Measurements from ENCODE around the gene SLC1A4.
"Not testable (repeated sequence)": the region's sequence is repeated elsewhere in the genome, so short reads cannot be mapped to it uniquely, and the experiment has no call there.

SLC1A4 gene

DNA sequence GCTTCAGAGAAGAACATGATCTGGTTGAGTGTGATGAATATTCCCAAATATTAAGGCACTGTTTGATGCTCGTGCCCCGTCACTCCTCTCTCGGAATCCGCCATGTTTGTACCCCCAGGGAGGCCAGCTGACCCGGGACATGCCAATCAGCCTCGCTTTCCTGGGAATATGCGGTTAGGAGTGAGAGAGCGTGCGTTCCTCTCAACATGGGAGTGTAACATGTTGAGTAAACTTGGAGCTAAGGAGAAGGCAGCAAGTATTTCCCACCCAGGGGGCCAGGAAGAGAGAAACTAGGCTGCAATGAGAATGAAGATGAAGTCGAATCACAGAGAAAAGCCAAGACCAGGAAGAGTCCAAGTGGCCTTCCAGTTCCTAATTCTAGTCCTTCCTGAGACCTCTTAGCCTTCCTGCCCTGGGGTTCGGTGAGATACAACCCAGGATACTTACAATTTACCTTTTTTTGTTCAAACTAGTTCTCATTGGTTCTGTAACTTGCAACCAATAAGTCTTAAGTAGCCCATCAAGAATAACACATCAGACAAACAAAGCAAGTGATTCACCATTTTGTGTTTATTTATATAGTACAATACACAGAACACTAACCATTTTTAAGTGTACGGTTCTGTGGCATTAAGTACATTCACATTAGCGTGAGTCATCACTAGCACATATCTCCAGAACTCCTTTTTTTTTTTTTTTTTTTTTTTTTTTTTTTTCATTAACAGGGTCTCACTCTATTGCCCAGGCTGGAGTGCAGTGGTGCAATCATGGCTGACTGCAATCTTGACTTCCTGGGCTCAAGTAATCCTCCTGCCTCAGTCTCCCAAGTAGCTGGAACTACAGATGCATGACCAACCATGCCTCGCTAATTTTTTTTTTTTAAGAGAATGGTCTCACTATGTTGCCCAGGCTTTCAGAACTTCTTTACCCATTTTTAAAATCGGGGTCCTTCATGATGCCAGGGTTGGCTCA lies 36.4 kb upstream of the SLC1A4 start:
- Mint-ChIP-seq H3K36me3 (peaks cover 4% of the 10 kb centered on the region), H3K9me3 (ENCODE audit: low read depth) (peaks cover 4% of the 10 kb centered on the region), H3K4me1 (ENCODE audit: low read depth) (peaks cover 2% of the 10 kb centered on the region), H3K4me3 (no peak overlapping the region), H3K27ac (no peak overlapping the region), H3K27me3 (no peaks in the 10 kb centered on the region)

DNA sequence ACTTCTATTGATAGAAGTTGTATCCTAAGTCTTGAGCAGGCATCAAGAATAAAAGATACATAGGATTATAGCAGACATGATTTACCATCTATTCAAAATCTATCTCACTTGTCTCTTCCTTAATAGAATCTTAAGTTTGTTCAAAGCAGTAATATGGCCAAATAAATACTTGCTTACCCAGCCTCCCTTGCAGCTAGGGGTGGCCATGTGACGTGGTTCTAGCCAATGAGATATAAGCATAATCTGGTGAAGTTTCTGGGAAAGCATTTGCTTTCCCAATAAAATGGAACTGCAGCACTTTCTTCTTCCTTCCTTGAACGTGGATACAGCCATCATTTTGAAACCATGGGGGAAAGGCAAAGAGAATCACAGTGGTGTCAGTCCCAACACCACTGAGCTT lies 33.7 kb upstream of the SLC1A4 start:
- no peak overlapping the region for H3K27ac Mint-ChIP-seq
- no peak overlapping the region for H3K4me3 Mint-ChIP-seq
- H3K36me3 Mint-ChIP-seq = peaks cover 4% of the 10 kb centered on the region
- H3K4me1 Mint-ChIP-seq (ENCODE audit: low read depth) = no peaks in the 10 kb centered on the region
- H3K27me3 Mint-ChIP-seq = no peaks in the 10 kb centered on the region
- H3K9me3 Mint-ChIP-seq (ENCODE audit: low read depth) = peaks cover 4% of the 10 kb centered on the region

DNA sequence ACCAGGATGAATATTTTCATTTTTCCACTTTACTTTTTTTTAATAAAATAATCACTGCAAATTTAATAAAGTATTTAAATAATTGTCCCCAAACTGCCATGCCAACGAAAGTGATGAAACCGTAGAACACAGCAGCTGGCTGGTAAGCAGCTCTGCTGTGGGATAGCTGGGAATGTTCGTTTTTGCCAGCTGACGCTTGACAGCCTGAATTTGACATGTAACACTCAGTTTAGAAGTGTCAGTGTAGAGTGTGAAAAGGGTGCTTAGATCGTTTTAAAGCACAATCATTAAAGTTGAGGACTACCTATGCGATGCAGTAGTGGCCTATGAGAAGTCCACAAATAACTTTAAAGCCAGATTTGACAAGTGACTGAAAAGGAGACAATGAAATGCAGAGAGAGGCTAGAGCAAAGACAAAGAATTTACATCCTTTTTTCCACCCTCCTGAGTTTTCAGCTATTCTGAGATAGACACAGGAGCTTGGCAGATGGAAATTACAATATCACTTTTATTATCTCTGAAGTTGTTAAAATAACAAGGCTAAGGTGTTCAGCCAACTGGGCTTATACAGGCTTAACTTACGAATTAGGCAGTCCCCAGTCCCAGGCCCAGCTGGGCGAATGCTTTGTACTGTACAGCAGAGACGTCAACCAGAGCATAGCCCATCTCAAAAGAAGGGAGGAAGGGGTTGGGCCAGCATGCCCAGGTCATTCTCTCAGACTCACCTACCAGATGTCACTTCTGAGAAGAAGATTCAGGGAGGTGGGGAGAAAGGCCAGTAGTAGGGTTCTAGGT lies 31.9 kb upstream of the SLC1A4 start:
- no peaks in the 10 kb centered on the region for H3K4me1 Mint-ChIP-seq (ENCODE audit: low read depth)
- H3K9me3 Mint-ChIP-seq (ENCODE audit: low read depth) = peaks cover 4% of the 10 kb centered on the region
- no peak overlapping the region for H3K27ac Mint-ChIP-seq
- peaks cover 4% of the 10 kb centered on the region for H3K36me3 Mint-ChIP-seq
- H3K4me3 Mint-ChIP-seq = no peak overlapping the region
- no peaks in the 10 kb centered on the region for H3K27me3 Mint-ChIP-seq

DNA sequence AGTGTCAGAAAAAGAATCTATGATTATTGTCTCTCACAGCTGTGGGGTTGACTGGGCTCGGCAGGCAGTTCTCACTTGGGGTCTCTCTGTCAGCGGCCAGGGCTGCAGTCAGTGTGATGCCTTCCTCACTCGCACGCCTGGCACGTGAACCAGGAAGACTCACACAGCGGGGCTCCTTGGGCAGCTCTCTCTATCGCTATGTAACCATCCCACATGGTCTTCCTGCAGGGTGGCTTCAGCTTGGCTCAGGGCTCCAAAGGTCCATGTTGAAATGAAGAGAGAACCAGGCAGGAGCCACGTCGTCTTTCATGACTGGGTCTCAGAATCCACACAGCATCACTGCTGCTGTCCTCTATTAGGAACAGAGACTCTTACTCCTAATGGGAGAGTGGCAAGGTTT lies 30.6 kb upstream of the SLC1A4 start:
- no peaks in the 10 kb centered on the region for H3K27me3 Mint-ChIP-seq
- H3K36me3 Mint-ChIP-seq = peaks cover 2% of the 10 kb centered on the region
- H3K27ac Mint-ChIP-seq = no peak overlapping the region
- no peaks in the 10 kb centered on the region for H3K4me1 Mint-ChIP-seq (ENCODE audit: low read depth)
- H3K4me3 Mint-ChIP-seq = no peak overlapping the region
- H3K9me3 Mint-ChIP-seq (ENCODE audit: low read depth) = peaks cover 4% of the 10 kb centered on the region

DNA sequence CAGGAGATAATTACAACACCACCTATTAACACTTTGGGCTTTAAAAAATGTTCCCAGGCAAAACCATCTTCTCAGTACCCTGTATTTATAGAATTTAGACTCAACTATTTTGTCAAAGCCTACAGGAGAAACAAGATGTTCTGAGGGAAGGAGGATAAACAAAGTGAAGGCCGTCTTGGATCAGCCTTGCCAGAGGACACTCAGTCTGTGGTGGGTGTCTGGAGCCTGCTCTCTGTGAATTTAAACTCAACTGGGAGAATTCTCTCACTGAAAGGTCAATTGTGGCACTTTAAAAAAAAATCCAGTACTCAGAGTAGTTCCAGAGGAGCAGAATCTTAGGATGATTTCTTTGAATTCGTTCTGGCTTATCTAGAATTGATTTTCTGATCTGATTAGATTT lies 28.4 kb upstream of the SLC1A4 start:
- Mint-ChIP-seq H3K4me1 (ENCODE audit: low read depth) (no peaks in the 10 kb centered on the region), H3K27ac (no peak overlapping the region), H3K9me3 (ENCODE audit: low read depth) (no peaks in the 10 kb centered on the region), H3K27me3 (no peaks in the 10 kb centered on the region), H3K4me3 (no peak overlapping the region), H3K36me3 (no peaks in the 10 kb centered on the region)

DNA sequence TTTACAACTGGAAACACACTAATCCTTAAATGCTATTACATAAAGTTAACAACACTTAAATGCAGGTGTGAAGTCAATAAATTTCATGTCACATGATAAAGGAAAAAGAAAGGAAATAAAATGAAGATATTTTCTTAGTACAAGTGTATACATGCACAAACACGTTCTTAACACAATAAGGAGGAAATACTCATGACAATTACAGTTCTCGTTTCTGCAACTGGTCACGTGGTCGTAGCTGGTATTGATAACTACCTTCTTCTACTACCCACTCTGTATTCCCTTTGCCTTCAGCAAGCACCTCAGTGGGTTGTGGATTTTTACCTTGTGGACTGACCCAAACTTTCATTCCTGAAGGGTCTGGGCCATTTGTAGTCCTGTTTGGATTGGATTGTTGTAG lies 26.1 kb upstream of the SLC1A4 start:
- not testable (repeated sequence) for H3K27me3 Mint-ChIP-seq; H3K9me3 Mint-ChIP-seq (ENCODE audit: low read depth); H3K4me3 Mint-ChIP-seq; H3K4me1 Mint-ChIP-seq (ENCODE audit: low read depth); H3K36me3 Mint-ChIP-seq; H3K27ac Mint-ChIP-seq

DNA sequence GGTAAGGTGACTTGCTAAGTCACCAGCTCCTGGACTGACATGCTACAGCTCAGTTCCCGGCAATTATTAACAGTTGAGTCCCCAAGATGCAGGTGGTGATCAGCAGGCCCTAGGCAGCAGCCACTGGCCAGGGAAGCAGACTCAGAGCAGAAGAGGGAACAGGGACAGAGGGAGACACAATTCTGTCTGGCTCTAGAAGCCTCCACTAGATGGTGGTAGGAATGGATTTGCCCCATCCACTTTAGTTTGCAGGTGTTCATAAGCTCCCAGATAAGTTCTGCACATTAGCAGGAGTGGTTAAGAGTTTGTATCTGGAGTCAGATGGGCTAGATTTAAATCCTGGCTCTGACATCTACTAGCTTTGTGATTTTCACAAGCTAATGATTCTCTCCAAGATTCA lies 25.5 kb upstream of the SLC1A4 start:
- Mint-ChIP-seq H3K36me3 (no peaks in the 10 kb centered on the region), H3K27ac (no peak overlapping the region), H3K27me3 (no peaks in the 10 kb centered on the region), H3K9me3 (ENCODE audit: low read depth) (no peaks in the 10 kb centered on the region), H3K4me3 (no peak overlapping the region), H3K4me1 (ENCODE audit: low read depth) (no peaks in the 10 kb centered on the region)

DNA sequence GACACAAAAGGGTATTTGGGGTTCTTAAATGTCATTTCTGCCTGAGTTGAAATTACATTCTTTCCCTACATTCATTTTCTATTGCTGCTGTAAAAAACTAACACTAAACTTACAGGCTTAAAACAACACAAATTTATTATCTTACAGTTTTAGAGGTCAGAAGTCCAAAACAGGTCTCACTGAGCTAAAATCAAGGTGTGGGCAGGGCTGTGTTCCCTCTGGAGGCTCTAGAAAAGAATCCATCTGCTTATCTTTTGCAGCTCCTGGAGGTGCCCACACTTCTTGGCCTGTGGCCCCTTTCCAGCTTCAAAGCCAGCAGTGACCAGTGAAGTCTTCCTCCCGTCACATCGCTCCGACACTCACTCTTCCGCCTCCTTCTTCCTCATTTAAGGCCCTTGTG lies 23.2 kb upstream of the SLC1A4 start:
- Mint-ChIP-seq H3K9me3 (ENCODE audit: low read depth) (no peaks in the 10 kb centered on the region), H3K27ac (no peak overlapping the region), H3K36me3 (peaks cover 3% of the 10 kb centered on the region), H3K27me3 (no peaks in the 10 kb centered on the region), H3K4me1 (ENCODE audit: low read depth) (no peaks in the 10 kb centered on the region), H3K4me3 (no peak overlapping the region)

DNA sequence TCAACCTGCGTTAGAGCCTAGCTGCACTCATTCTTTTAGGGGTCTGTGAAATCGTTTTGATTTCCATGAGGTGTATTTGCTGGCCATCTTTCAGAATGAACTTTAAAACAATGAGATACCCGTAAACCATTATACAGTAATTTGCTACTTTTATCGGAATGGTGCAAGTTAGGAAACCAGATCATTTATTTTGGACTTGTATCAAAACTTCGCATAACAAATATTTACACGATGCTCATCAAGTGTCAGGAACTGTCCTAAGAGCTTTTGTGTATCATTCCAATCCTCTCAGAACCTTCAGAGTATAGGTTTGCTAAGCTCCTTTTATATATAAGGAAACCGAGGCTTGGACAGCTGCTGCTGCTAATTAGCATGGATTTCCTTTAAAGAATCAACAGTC lies 22.4 kb upstream of the SLC1A4 start:
- Mint-ChIP-seq H3K27ac (no peak overlapping the region), H3K9me3 (ENCODE audit: low read depth) (no peaks in the 10 kb centered on the region), H3K4me1 (ENCODE audit: low read depth) (no peaks in the 10 kb centered on the region), H3K27me3 (no peaks in the 10 kb centered on the region), H3K4me3 (no peak overlapping the region), H3K36me3 (peaks cover 5% of the 10 kb centered on the region)

DNA sequence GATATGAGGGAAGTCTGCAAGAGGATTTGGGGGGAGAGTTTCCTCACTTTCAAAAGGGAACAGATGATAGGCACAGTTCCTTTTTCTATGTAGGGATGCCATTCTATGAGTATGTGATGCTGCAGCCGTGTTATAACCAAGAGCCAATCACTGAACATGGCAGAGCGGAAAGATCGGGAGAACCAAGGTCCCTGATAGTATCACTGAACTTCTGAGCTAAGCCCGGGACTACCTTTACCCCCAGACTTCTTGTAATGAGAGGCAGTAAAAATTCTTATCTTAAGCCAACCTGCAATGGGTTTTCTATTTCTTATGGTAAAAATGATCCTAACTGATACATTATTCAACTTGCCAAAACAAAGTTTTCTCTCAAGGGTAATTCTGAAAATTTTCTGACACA lies 21.6 kb upstream of the SLC1A4 start:
- Mint-ChIP-seq H3K27ac (no peak overlapping the region), H3K9me3 (ENCODE audit: low read depth) (no peaks in the 10 kb centered on the region), H3K36me3 (peaks cover 5% of the 10 kb centered on the region), H3K4me3 (no peak overlapping the region), H3K27me3 (no peaks in the 10 kb centered on the region), H3K4me1 (ENCODE audit: low read depth) (no peaks in the 10 kb centered on the region)

DNA sequence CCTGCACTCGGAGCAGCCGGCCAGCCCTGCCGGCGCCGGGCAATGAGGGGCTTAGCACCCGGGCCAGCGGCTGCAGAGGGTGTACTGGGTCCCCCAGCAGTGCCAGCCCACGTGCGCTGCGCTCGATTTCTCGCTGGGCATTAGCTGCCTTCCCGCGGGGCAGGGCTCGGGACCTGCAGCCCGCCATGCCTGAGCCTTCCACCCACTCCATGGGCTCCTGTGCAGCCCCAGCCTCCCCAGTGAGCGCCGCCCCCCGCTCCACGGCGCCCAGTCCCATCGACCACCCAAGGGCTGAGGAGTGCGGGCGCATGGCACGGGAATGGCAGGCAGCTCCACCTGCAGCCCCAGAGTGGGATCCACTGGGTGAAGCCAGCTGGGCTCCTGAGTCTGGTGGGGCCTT lies 20.1 kb upstream of the SLC1A4 start:
- H3K9me3 Mint-ChIP-seq (ENCODE audit: low read depth); H3K4me1 Mint-ChIP-seq (ENCODE audit: low read depth); H3K36me3 Mint-ChIP-seq; H3K27me3 Mint-ChIP-seq; H3K4me3 Mint-ChIP-seq; H3K27ac Mint-ChIP-seq: not testable (repeated sequence)

DNA sequence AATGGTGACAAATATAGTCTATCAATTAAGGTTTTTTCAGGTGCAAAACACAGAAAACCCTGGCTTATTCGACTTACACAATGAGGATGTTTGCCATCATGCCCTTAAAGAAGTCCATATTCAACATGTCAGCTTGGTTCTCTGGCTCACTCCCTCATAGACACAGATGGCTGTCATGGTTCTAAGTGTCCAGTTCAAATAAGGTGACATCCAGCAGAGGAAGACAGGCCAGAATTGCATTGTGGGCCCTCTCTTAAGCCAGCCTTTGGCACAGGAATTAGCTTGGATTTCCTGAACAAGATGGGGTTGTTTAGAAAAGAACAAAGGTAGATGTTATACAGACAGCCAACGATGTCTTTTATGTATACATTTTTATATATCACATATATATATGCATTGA lies 18.7 kb upstream of the SLC1A4 start:
- no peaks in the 10 kb centered on the region for H3K27me3 Mint-ChIP-seq
- H3K27ac Mint-ChIP-seq = no peak overlapping the region
- H3K36me3 Mint-ChIP-seq = peaks cover 5% of the 10 kb centered on the region
- H3K9me3 Mint-ChIP-seq (ENCODE audit: low read depth) = no peaks in the 10 kb centered on the region
- no peak overlapping the region for H3K4me3 Mint-ChIP-seq
- no peaks in the 10 kb centered on the region for H3K4me1 Mint-ChIP-seq (ENCODE audit: low read depth)

DNA sequence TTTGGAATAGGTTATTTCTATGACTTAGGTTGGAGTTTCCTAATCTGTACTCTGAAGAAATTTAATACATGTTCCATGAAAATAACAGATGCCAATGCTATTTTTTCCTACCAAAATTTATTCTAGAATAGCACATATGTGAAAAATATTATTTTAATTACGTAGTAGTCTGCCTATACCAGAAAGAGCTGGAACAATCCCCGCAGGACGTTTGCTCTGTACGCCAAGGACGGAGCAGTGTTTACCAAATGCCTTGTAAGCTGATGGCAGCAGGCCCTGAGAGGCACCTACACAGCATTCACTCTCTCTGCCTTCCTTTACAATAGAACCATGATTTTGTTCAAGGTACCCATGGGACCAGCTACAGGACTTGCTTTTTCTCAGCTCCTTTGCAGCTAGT lies 16.8 kb upstream of the SLC1A4 start:
- peaks cover 5% of the 10 kb centered on the region for H3K36me3 Mint-ChIP-seq
- H3K27ac Mint-ChIP-seq = no peak overlapping the region
- H3K9me3 Mint-ChIP-seq (ENCODE audit: low read depth) = no peaks in the 10 kb centered on the region
- H3K27me3 Mint-ChIP-seq = no peaks in the 10 kb centered on the region
- H3K4me3 Mint-ChIP-seq = no peak overlapping the region
- H3K4me1 Mint-ChIP-seq (ENCODE audit: low read depth) = no peaks in the 10 kb centered on the region

DNA sequence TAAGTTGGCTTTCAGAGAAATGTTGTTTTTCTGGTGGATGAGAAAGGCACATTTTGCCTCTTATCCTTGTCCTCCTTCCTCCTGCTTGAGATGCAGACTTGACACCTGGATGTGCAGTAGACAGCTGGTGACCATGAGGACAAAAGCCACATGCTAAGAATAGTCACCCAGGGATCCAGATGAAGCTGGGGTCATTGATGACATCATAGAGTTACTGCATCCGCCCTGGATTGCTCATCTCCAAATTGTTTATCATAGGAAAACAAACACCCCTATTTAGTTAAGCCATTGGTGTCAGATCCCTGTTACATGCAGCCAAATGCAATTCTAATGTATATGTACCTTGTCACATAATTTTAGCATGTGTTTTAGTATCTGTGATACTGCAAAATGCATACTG lies 16.3 kb upstream of the SLC1A4 start:
- Mint-ChIP-seq H3K4me1 (ENCODE audit: low read depth) (no peaks in the 10 kb centered on the region), H3K27me3 (no peaks in the 10 kb centered on the region), H3K9me3 (ENCODE audit: low read depth) (no peaks in the 10 kb centered on the region), H3K36me3 (peaks cover 5% of the 10 kb centered on the region), H3K4me3 (no peak overlapping the region), H3K27ac (no peak overlapping the region)

DNA sequence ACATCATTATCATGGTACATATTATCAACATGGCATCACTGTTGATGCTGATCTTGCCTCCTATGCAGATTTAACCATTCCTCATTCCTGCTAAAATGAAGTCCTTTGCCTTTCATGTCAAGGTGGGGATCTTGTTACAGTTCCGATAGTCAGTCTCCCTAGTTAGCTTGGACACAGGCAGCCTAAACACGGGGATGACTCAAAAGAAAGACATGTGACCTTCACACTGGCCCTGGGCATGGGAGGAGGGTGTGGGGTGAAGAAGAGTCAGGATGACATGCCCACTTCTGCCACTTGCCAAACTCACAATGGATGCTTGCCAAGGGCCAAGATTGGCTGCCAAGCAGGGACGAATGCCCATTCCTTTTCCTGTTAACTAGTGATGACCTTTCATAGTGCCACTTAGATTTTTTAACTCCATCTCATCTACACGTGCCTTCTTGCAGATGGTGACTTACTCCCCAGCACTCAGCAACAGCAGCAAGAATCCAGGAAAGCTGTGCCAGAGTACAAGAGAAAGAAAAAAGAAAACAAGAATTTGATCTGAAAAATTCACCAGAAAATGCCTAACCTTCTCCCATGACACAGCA lies 13.9 kb upstream of the SLC1A4 start:
- peaks cover 2% of the 10 kb centered on the region for H3K36me3 Mint-ChIP-seq
- H3K9me3 Mint-ChIP-seq (ENCODE audit: low read depth) = no peaks in the 10 kb centered on the region
- no peaks in the 10 kb centered on the region for H3K27me3 Mint-ChIP-seq
- H3K4me3 Mint-ChIP-seq = no peak overlapping the region
- no peaks in the 10 kb centered on the region for H3K4me1 Mint-ChIP-seq (ENCODE audit: low read depth)
- no peak overlapping the region for H3K27ac Mint-ChIP-seq

Measured in activated naive CD8-positive, alpha-beta T cell (primary cell).